NCI-H2029 (cell line): ENCODE results near the gene CCDC179.

Experiments used
- DNase-seq: peaks from one replicate; lab custom pipeline; 2025; lab: John Stamatoyannopoulos, UW

CCDC179 gene

DNA sequence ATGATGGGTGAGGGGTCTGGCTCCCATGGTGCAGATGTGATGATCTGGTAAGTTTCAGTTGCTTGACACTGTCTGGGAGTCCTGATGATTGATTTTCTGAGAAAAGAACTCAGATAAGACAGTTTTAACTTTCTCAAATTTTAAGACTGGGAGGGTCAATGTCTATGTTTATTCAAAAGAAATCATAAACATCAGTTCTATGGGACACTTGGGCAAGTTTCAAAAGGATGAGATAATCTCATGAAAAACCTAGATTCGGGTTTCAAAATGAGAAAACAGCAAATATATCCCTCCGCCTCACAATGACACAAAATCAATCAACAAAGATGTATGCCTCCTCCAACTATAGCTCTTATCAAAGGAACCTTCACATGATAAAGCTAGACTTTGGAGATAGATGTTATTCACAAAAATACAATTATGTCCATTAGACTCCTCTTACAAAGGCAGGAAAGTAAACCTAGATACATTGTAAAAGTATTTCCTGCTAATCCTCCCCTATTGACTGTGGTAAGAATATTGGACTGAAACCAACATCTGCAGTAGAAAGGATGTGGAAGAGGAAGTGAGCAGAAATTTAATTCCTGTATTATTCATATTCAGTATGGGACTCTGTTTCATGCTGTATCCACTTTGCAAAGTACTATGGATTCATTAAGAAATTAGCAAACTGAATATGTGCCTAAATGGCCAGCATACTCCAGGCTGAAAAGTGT is 52.3 kb downstream of the CCDC179 start:
- DNase-seq: peak; percentile 31

DNA sequence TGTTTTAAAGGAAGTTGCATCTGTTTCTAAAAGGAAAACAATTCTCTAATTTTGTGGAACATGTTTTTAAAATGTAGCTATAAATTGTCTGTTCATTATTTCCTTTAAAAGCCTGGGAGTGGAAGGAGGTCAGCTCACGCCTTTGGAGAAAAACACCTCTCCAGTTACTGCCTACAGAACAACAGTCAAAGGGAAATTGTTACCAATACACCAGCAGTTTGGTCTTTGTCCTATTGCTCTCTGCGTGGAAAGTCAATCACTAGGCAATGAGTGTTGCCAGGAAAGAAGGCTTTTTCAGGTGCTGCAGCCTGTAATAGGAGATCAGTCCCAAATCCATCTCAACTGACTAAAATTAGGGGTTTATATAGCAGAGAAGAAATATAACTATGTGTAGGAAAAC is 52.9 kb downstream of the CCDC179 start:
- DNase-seq: no peak

- no peak for DNase-seq
Observed at GRCh38 chr11:22802861-22803260, 57.4 kb downstream of the CCDC179 start.

GRCh38 chr11:22800482-22800881 is 59.8 kb downstream of the CCDC179 start:
- DNase-seq: no peak

- DNase-seq: no peak
Observed at GRCh38 chr11:22798901-22799300, 61.4 kb downstream of the CCDC179 start.

DNA sequence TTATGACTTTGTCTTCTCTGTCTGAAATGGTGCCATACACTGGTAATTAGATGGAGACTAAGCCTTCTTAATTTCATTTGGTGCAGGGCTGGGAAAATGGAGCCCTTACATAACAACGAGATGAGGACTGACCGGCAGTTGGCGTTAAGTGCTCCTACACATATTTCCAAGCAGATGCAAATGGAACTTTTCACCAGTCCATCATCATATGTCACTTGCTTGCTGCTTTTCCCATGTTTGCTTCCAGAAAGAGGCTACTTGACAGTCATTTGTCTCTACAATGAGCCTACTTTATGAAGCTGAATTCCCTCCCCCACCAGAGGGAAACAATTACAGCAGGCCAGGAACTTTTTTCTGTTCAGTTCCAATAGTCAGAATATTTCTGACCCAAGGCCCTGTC is 63.2 kb downstream of the CCDC179 start:
- no peak for DNase-seq
